GM21360 (cell line): ENCODE measurements around the gene TAF11L2.
"Not testable (repeated sequence)": the region's sequence is repeated elsewhere in the genome, so short reads cannot be mapped to it uniquely, and the experiment has no call there.

Source experiments
- ATAC-seq: cut with Tn5 transposase; IDR thresholded peaks from one replicate; pipeline ENCODE4 v1.9.1; 2021; ENCODE audit warnings: mild to moderate bottlenecking, moderate library complexity; ENCODE audit not compliant: unreplicated experiment

TAF11L2 gene

DNA sequence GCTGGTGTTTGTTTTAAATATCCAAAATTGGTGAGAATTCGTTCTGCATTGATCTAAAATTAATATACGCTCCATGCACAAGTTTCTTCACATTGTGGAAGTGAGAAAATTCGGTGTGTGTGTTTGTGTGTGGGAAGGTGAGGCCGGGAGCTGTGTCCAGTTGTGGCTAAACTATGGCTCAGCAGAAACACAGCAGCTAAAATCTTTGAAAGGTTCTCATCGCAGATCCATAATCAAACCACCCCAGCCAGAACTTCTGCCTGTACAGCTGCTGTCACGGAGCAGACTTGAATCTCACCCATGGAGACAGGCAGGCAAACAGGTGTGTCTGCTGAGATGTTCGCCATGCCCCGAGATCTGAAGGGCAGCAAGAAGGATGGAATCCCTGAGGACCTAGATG lies at the start of gene TAF11L2:
TAF11L2 (plus strand) TSS at position 301 of the 400 bp plus-strand sequence.
- not testable (repeated sequence) for ATAC-seq

GRCh38 chr5:17448877-17449276 lies 49.2 kb upstream of the TAF11L2 start:
- ATAC-seq = no peak

GRCh38 chr5:17452936-17453335 lies 45.1 kb upstream of the TAF11L2 start:
- no peak for ATAC-seq

- no peak for ATAC-seq
These were observed 42.1 kb upstream of the TAF11L2 start for GRCh38 chr5:17455942-17456341.

DNA sequence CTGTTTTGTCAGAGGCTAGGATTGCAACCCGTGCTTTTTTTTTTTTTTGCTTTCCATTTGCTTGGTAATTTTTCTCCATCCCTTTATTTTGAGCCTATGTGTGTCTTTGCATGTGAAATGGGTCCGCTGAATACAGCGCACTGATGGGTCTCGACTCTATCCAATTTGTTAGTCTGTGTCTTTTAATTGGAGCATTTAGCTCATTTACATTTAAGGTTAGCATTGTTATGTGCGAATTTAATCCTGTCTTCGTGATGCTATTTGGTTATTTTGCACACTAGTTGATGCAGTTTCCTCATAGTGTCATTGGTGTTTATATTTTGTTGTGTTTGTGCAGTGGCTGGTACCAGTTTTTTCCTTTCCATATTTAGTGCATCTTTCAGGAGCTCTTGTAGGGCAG lies 36.2 kb upstream of the TAF11L2 start:
- no peak for ATAC-seq

- ATAC-seq = no peak
These were observed 34.4 kb upstream of the TAF11L2 start for GRCh38 chr5:17463653-17464052.

- no peak for ATAC-seq
These were observed 28.0 kb upstream of the TAF11L2 start for GRCh38 chr5:17470064-17470463.

- not testable (repeated sequence) for ATAC-seq
These were observed 23.0 kb upstream of the TAF11L2 start for GRCh38 chr5:17475064-17475463.

DNA sequence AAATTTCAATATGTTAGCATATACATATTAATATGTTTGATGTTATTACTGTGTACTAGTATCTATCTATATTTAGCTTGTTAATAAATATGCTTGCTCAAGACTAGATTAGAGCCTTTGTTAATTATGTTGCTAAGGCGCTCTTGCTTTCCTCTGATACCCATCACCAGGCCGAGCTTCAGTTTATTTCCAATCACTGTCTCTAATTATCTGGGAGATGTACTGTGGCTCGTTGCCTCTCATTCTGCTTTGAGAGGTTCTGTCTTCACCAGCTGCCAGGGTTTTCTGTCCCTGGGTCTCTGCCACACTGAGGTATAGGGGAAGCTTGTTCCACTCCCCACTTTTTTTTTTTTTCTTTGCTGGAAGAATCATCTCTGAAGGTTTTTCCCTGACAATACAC lies 21.0 kb upstream of the TAF11L2 start:
- no peak for ATAC-seq

- no peak for ATAC-seq
These were observed 20.3 kb upstream of the TAF11L2 start for GRCh38 chr5:17477573-17478265.

DNA sequence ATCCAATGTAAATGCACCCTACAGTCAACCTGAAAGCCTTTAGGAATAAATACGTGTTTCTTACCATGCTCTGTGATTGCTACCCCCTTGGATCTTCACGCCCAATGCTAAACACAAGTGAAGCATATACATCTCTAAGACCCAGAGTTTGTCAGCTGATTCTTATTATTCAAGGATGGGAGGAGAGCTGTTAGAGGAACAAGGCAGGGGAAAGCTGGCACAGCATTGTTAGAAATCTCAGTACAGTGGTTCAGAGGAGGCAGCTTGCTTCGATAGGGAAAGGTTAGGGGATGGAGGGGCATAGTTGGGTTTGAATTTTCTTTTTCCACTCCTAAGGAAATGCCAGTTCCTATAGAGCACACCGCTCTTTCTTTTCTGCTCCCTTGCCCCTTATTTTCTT lies 16.7 kb upstream of the TAF11L2 start:
- ATAC-seq = no peak

GRCh38 chr5:17482790-17483189 lies 15.2 kb upstream of the TAF11L2 start:
- no peak for ATAC-seq

DNA sequence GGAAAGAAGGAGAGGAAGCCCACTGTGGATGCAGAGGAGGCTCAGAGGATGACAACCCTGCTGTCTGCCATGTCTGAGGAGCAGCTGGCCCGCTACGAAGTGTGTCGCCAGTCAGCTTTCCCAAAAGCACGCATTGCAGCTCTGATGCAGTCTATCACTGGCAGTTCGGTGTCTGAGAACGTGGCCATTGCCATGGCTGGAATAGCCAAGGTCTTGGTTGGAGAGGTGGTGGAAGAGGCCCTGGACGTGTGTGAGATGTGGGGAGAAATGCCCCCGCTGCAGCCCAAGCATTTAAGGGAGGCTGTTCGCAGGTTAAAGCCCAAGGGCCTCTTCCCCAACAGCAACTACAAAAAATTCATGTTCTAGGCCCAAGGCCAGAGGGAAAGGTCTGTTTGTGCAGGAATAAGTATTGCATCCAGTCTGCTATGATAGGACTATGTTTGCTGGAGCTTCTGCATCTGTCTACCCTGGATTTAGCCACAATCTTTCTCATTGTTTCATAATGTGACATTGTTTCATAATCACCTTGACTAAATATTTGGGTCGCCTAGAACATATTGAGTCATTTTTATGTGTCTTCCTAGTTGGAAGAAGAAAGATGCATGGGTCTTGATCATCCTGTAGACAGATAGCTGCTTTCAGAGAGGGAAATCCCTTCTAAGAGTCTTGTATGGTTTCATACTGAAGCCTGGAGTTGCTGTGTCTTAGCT lies 11.4 kb upstream of the TAF11L2 start:
- not testable (repeated sequence) for ATAC-seq

GRCh38 chr5:17487174-17487512 lies 10.9 kb upstream of the TAF11L2 start:
- no peak for ATAC-seq

- ATAC-seq = not testable (repeated sequence)
These were observed 6.8 kb upstream of the TAF11L2 start for GRCh38 chr5:17491257-17491656.

GRCh38 chr5:17492770-17493169 lies 5.3 kb upstream of the TAF11L2 start:
- ATAC-seq = no peak

DNA sequence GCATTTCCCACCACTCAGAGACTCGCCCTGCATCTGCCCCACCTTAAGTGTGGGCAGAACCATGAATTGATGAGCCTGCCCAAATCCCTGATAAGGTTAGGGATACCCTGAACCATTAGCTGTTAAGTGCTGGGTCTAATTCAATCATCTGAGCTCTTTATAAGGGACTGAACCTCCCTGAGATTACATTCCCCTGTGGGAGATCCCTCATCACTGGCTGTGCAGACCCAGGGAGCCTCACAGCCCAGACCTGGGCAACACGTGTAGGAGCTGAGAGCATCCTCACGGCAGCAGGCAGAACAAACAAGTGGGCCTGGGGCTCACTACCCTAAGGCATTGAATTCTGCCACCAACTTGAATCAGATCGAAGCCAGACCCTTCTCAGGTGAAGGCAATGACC lies 585 bp upstream of the TAF11L2 start:
- no peak for ATAC-seq

GRCh38 chr5:17511775-17512325 lies 13.8 kb downstream of the TAF11L2 start:
- ATAC-seq = no peak

GRCh38 chr5:17517526-17517925 lies 19.5 kb downstream of the TAF11L2 start:
- ATAC-seq = not testable (repeated sequence)

- not testable (repeated sequence) for ATAC-seq
These were observed 20.0 kb downstream of the TAF11L2 start, which contains the start of gene TAF11L3 for GRCh38 chr5:17518067-17518466. Gene TAF11L3, plus strand, starts transcription at chr5:17518367.

DNA sequence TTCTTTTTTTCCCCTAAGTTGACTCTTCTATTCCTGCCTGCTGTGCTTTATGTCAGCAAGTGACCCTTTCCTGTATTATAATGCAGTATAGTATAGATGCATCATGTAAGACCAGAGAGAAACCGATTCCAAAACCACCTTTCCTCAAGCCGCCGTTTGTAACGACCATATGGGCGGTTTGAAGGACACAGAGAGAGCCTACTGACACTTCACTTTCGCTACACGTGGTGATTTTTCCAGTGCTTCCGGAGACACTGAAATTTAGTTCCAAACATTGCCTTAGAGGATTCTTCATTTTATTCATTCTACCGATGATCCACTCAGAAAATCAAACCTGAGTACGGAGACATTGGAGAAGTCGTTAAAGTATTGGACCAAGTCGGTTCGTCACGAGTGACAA lies 21.5 kb downstream of the TAF11L2 start:
- not testable (repeated sequence) for ATAC-seq

DNA sequence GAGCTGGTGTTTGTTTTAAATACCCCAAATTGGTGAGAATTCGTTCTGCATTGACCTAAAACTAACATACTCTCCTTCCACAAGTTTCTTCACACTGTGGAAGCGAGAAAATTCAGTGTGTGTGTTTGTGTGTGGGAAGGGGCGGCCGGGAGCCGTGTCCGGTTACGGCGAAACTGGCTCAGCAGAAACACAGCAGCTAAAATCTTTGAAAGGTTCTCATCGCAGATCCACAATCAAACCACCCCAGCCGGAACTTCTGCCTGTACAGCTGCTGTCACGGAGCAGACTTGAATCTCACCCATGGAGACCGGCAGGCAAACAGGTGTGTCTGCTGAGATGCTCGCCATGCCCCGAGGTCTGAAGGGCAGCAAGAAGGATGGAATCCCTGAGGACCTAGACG lies 23.5 kb downstream of the TAF11L2 start, which contains the start of gene TAF11L4:
TAF11L4 (plus strand) TSS at position 301 of the 400 bp plus-strand sequence.
- ATAC-seq = not testable (repeated sequence)
